GM21390 (cell line): ENCODE data around the gene ACE.

Experiments
- ATAC-seq: cut with Tn5 transposase; IDR thresholded peaks from one replicate; pipeline ENCODE4 v1.9.1; 2021; ENCODE audit not compliant: unreplicated experiment

The ACE gene

GRCh38 chr17:63476854-63477479 lies at the start of gene ACE:
Gene ACE (plus strand): TSS chr17:63477061. CDS start chr17:63477095, 34 bp downstream.
- ATAC-seq, result peak; percentile 60

GRCh38 chr17:63429766-63430165 lies 47.1 kb upstream of the ACE start:
- no peak for ATAC-seq

GRCh38 chr17:63430223-63430622 lies 46.6 kb upstream of the ACE start:
- no peak for ATAC-seq

GRCh38 chr17:63431618-63431938 lies 45.3 kb upstream of the ACE start:
- no peak for ATAC-seq

- no peak for ATAC-seq
These were observed 44.7 kb upstream of the ACE start for GRCh38 chr17:63431939-63432804.

GRCh38 chr17:63433746-63434591 lies 42.9 kb upstream of the ACE start:
- no peak for ATAC-seq

GRCh38 chr17:63434951-63435571 lies 41.8 kb upstream of the ACE start:
- ATAC-seq, result no peak

GRCh38 chr17:63435681-63436522 lies 41.0 kb upstream of the ACE start:
- no peak for ATAC-seq

- ATAC-seq, result no peak
These were observed 40.2 kb upstream of the ACE start for GRCh38 chr17:63436523-63437110.

- no peak for ATAC-seq
These were observed 39.4 kb upstream of the ACE start for GRCh38 chr17:63437287-63438091.

- no peak for ATAC-seq
These were observed 38.5 kb upstream of the ACE start for GRCh38 chr17:63438092-63439051.

GRCh38 chr17:63439687-63440086 lies 37.2 kb upstream of the ACE start:
- no peak for ATAC-seq

GRCh38 chr17:63440127-63440769 lies 36.6 kb upstream of the ACE start:
- no peak for ATAC-seq

- ATAC-seq, result no peak
These were observed 36.0 kb upstream of the ACE start for GRCh38 chr17:63440770-63441335.

- no peak for ATAC-seq
These were observed 35.2 kb upstream of the ACE start for GRCh38 chr17:63441654-63442053.

GRCh38 chr17:63442074-63442473 lies 34.8 kb upstream of the ACE start:
- ATAC-seq, result no peak

- no peak for ATAC-seq
These were observed 34.3 kb upstream of the ACE start for GRCh38 chr17:63442549-63443035.
